MCF 10A (cell line): Measurements from ENCODE around the gene EMCN. TPM values are rescaled to one million over a fixed set of nuclear protein-coding genes. Genes with fewer than 3 reads are reported as not detected.

ENCODE experiments used
- BruUV-seq: library from RNA; stranded (reverse); fragments of 400-500 nt; replicated peaks from 2 replicates; lab custom pipeline; 2021; lab: Mats Ljungman, UMichigan
- CTCF ChIA-PET: fragments of 300-600 bp; sonication (Branson Sonifier 250); formaldehyde crosslinking; extraction: SDS; loops from one replicate; lab custom pipeline; 2021; ENCODE audit warnings: antibody characterized with exemption, inconsistent platforms; lab: Yijun Ruan, JAX
- POLR2A ChIA-PET: fragments of 300-600, 350-650 bp; sonication (Branson Sonifier 250); formaldehyde crosslinking; extraction: SDS; loops from one replicate; lab custom pipeline; 2020; ENCODE audit warnings: antibody characterized with exemption, inconsistent platforms; lab: Yijun Ruan, JAX
- DNase-seq: peaks from one replicate; pipeline ENCODE4 v3.0.0-alpha.2; 2018; ENCODE audit not compliant: unreplicated experiment
- H3K27ac Mint-ChIP-seq: one replicate; pipeline ENCODE4 v1.8.0; 2022; ENCODE audit warnings: mild to moderate bottlenecking, low read depth, mixed read lengths; ENCODE audit not compliant: unreplicated experiment
- H3K27me3 Mint-ChIP-seq: one replicate; pipeline ENCODE4 v1.8.0; 2022; ENCODE audit warnings: mixed read lengths; ENCODE audit not compliant: insufficient read depth, unreplicated experiment
- H3K36me3 Mint-ChIP-seq: one replicate; pipeline ENCODE4 v1.8.0; 2022; ENCODE audit warnings: mild to moderate bottlenecking, moderate library complexity, mixed read lengths; ENCODE audit not compliant: insufficient read depth, unreplicated experiment
- H3K4me1 Mint-ChIP-seq: one replicate; pipeline ENCODE4 v1.8.0; 2022; ENCODE audit warnings: mixed read lengths; ENCODE audit not compliant: insufficient read depth, unreplicated experiment
- H3K4me3 Mint-ChIP-seq: one replicate; pipeline ENCODE4 v1.8.0; 2022; ENCODE audit warnings: mild to moderate bottlenecking, moderate library complexity, mixed read lengths; ENCODE audit not compliant: unreplicated experiment
- H3K9me3 Mint-ChIP-seq: one replicate; pipeline ENCODE4 v1.8.0; 2022; ENCODE audit warnings: mixed read lengths; ENCODE audit not compliant: unreplicated experiment
- intact Hi-C: fragments of 100-400 bp; cut with micrococcal nuclease; formaldehyde crosslinking; loops from 2 replicates; pipeline ENCODE4 v1.14.1; 2022
- total RNA-seq: library from RNA; stranded (reverse); gene quantifications from 2 replicates; pipeline ENCODE4 v1.2.3, GENCODE V29; 2022
- TF ChIP-seq, protein P1 (sequence below): fragments of 200-600 bp; IDR thresholded peaks from one replicate; pipeline ENCODE4 v1.8.0; 2022; ENCODE audit warnings: antibody characterized with exemption, mild to moderate bottlenecking; ENCODE audit not compliant: unreplicated experiment

The EMCN gene
- total RNA-seq, 1 experiment from 2014 or later: not detected

DNA sequence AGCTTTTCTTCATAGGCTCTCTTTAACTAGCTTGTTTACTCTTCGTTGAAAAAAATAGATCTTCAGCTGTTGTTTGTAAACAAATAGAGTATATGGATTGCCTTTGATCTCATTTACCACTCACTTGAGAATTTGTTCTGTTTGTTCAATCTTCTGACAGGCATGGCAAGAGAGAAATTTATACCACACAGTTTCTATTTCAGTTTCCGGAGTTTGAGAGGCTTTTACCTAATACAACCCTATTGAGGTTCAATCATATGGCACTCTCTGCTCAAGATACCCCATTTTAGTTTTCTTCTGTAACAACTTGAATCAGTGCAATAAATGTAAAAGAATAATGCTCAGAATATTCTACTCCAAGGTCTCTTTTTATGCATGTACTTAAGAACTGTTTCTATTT is 148.0 kb downstream of the EMCN start:
- CTCF ChIA-PET: no interaction called here
- H3K27ac Mint-ChIP-seq: no peak overlapping the region
- no peaks in the 10 kb centered on the region for H3K4me1 Mint-ChIP-seq
- H3K4me3 Mint-ChIP-seq: no peak overlapping the region
- POLR2A ChIA-PET: no interaction called here
- TF ChIP-seq, protein P1, sequence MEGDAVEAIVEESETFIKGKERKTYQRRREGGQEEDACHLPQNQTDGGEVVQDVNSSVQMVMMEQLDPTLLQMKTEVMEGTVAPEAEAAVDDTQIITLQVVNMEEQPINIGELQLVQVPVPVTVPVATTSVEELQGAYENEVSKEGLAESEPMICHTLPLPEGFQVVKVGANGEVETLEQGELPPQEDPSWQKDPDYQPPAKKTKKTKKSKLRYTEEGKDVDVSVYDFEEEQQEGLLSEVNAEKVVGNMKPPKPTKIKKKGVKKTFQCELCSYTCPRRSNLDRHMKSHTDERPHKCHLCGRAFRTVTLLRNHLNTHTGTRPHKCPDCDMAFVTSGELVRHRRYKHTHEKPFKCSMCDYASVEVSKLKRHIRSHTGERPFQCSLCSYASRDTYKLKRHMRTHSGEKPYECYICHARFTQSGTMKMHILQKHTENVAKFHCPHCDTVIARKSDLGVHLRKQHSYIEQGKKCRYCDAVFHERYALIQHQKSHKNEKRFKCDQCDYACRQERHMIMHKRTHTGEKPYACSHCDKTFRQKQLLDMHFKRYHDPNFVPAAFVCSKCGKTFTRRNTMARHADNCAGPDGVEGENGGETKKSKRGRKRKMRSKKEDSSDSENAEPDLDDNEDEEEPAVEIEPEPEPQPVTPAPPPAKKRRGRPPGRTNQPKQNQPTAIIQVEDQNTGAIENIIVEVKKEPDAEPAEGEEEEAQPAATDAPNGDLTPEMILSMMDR: no peak
- no peak for DNase-seq
- no peaks in the 10 kb centered on the region for H3K9me3 Mint-ChIP-seq
- intact Hi-C loops: no loop called here
- no peaks in the 10 kb centered on the region for H3K27me3 Mint-ChIP-seq
- no TSS peak for BruUV-seq
- H3K36me3 Mint-ChIP-seq: no peaks in the 10 kb centered on the region

GRCh38 chr4:100367451-100367850 is 150.4 kb downstream of the EMCN start:
- no peak overlapping the region for H3K27ac Mint-ChIP-seq
- H3K4me3 Mint-ChIP-seq: no peak overlapping the region
- no peaks in the 10 kb centered on the region for H3K36me3 Mint-ChIP-seq
- intact Hi-C loops: no loop called here
- H3K27me3 Mint-ChIP-seq: no peaks in the 10 kb centered on the region
- ChIA-PET POLR2A (no interaction called here), CTCF (no interaction called here)
- H3K4me1 Mint-ChIP-seq: no peaks in the 10 kb centered on the region
- TF ChIP-seq, protein P1: no peak
- BruUV-seq: no TSS peak
- no peaks in the 10 kb centered on the region for H3K9me3 Mint-ChIP-seq
- no peak for DNase-seq

DNA sequence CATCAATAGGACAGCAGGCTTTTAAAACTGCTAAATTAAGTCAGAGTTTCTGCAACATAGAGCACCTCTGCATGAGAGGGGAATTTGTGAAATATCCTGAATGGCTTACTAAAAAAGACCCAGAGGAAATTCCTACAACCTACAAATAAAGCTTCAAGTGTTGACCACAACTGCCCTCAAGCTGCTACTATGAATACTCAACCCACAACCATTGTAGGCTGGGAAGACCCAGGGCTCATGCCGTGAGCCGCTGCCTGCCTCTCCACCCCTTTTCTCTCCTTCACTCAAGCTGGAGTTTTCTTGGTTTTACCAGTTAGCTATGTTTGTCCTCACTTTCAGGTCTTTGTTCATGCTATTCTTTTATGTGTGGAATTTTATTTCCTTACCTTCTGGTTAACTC is 151.6 kb downstream of the EMCN start:
- Mint-ChIP-seq H3K27me3 (no peaks in the 10 kb centered on the region), H3K4me3 (no peak overlapping the region), H3K4me1 (no peaks in the 10 kb centered on the region), H3K36me3 (no peaks in the 10 kb centered on the region), H3K27ac (no peak overlapping the region), H3K9me3 (no peaks in the 10 kb centered on the region)
- ChIA-PET CTCF (no interaction called here), POLR2A (no interaction called here)
- intact Hi-C loops: no loop called here
- TF ChIP-seq, protein P1: no peak
- DNase-seq: no peak
- no TSS peak for BruUV-seq

GRCh38 chr4:100362366-100362765 is 155.5 kb downstream of the EMCN start:
- DNase-seq: no peak
- H3K4me3 Mint-ChIP-seq: no peak overlapping the region
- POLR2A ChIA-PET: no interaction called here

More at GRCh38 chr4:100362366-100362765, 155.5 kb downstream of the EMCN start:
- TF ChIP-seq, protein P1: no peak
- no peak overlapping the region for H3K27ac Mint-ChIP-seq
- no peaks in the 10 kb centered on the region for H3K4me1 Mint-ChIP-seq
- BruUV-seq: no TSS peak
- no peaks in the 10 kb centered on the region for H3K36me3 Mint-ChIP-seq
- H3K27me3 Mint-ChIP-seq: no peaks in the 10 kb centered on the region
- intact Hi-C loops: no loop called here
- H3K9me3 Mint-ChIP-seq: peaks cover 3% of the 10 kb centered on the region
- CTCF ChIA-PET: no interaction called here
